AG09319 (cell line): ENCODE measurements around the gene GABRR2.
A peak's percentile ranks its signal among the peaks of the same experiment; 100 is the strongest.

ENCODE experiments used
- DNase-seq: peaks from one replicate; pipeline ENCODE4 v3.0.0-alpha.2; 2010; ENCODE audit warnings: low read depth; ENCODE audit errors: extremely low read depth
- TF ChIP-seq, protein P1 (sequence below): IDR thresholded peaks from 2 replicates; pipeline ENCODE4 v1.5.1; 2011; ENCODE audit warnings: low read depth, mild to moderate bottlenecking, inconsistent platforms, low read length, moderate library complexity

The GABRR2 gene

DNA sequence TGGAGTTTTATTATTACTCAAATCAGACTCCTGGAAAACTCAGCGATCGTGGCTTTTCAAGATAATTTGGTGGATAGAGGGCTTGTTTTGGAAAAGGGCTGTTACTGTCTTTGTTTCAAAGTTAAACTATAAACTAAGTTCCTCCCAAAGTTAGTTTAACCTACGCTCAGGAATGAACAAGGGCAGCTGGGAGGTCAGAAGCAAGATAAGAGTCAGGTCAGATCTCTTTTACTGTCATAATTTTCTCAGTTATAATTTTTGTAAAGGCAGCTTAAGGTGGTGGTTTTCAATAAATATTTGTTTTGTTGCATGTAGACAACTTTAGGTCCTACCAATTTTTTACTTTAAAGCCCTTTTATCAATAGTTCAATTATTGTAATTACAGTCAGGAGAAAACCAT, 9.2 kb upstream of the GABRR2 start:
- TF ChIP-seq, protein P1, sequence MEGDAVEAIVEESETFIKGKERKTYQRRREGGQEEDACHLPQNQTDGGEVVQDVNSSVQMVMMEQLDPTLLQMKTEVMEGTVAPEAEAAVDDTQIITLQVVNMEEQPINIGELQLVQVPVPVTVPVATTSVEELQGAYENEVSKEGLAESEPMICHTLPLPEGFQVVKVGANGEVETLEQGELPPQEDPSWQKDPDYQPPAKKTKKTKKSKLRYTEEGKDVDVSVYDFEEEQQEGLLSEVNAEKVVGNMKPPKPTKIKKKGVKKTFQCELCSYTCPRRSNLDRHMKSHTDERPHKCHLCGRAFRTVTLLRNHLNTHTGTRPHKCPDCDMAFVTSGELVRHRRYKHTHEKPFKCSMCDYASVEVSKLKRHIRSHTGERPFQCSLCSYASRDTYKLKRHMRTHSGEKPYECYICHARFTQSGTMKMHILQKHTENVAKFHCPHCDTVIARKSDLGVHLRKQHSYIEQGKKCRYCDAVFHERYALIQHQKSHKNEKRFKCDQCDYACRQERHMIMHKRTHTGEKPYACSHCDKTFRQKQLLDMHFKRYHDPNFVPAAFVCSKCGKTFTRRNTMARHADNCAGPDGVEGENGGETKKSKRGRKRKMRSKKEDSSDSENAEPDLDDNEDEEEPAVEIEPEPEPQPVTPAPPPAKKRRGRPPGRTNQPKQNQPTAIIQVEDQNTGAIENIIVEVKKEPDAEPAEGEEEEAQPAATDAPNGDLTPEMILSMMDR, result no peak
- no peak for DNase-seq

DNA sequence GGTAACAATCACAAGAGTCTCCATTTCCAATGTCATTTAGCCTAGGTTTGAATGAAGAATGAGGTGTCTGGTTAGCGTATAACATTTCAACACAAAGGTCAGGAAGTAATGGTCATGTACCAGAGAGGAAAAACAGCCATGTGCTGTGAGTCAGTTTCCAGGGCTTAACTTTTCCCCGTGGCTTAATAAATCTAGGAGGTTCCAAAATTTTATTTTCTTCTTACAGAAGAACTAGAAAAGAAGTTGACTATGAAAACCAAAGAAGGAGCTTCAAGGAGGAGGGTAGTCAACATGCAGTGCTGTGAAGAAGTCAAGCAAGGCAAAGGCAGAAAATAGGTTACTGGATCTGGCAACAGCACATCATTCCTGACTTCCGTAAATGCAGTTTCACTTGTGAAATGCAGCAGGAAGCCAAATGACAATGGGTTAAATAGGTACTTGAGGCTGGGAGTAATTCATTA, 8.4 kb upstream of the GABRR2 start:
- TF ChIP-seq, protein P1, result no peak
- no peak for DNase-seq

DNA sequence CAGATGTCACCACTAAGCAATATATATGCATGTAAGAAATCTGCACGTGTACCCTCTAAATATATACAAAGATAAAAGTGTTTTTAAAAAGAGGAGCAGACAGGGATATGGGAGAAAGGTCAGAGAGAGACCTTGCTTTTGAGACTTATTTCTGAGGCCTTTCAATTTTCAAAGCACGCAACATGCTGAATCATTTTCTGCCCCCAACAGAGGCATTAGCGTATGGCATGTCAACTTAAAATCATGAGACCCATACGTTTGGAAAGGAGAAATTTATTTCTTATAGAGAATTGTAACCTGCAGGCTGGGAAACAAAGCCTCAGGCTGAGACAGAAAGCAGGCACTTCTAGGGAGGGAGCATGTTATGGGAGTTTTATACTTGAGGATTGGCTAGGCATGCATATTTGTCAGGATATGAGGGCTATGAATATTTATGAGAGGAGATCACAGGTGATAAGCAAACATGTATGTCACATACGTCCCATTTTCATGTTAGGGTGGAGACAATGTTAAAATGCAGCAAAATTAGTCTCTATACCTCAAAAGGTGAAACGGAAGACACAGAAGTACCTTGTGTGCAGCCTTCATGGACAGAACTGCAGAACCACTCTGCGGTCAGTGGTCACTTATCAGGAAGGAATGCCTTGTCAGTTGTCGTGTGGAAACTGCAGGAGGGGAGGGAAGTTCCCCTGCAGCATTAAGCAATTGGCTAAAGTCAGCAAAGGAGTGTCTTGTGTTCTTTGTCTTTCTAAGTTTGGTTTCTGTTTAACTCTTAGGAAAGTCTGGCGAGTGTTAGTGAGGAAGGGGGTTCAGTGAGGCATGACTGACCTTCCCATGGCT, 6.3 kb upstream of the GABRR2 start:
- no peak for DNase-seq
- TF ChIP-seq, protein P1, result no peak

DNA sequence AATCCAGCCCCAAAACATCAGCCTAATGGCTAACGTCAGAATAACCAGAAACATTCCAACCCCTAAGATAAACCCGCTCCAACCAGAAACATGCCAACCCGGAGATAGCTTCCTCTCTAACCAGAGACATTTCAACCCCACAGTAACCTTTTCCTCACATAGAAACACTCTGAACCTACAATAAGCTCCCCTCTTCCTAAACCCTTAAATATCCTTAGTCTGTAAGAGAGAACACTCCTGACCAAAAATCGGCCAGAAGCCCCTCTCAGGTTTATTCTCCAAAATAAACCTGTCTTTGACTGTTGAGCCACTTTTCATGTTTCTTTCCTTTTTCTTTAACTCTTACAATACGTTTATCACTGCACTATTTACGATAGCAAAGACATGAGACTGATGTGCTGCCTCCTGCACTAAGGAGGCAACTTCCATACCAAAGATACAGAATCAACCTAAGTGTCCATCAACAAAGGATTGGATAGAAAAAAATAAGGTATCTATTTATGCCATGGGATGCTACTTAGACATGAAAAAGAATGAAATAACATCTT, 5.0 kb upstream of the GABRR2 start:
- TF ChIP-seq, protein P1, result no peak
- DNase-seq, result no peak

DNA sequence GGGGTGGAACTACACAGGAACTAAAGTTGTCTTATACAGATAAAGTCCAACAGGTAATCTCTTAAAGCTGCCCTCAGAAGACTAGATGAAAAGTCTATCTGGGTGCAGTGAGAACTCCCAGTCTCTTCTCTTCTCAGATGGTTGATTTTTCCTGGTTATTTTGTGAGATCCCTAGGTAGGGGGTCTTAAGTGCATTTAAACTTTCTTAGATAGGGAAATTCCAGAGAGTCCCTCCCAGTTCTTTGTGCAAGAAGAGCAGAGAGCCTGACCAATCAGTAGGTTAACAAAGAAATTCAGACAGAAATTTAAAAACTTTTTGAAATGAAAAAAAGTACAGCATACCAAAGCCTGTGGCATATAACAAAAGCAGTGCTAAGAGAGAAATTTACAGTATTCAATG, 2.0 kb upstream of the GABRR2 start:
- TF ChIP-seq, protein P1, result no peak
- no peak for DNase-seq

DNA sequence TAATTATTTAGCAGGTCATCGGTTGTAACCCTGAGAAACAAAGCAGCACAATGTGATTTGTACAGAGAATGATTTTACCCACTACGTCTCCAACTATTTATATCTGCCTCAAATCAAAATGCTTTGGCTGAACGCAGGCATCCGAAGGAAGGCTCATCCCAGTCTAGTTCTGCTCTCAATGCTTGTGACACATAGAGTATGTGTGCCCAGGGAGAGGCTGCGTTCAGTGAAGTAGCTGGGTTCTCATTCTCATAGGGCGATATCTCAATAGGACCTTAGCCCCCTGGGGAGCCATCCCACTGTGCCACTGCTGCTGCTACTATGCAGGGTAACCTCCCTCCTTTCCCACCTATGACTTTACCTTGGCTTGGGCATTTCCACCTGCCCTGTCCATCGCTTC, 407 bp downstream of the GABRR2 start:
- no peak for DNase-seq
- TF ChIP-seq, protein P1, result no peak

DNA sequence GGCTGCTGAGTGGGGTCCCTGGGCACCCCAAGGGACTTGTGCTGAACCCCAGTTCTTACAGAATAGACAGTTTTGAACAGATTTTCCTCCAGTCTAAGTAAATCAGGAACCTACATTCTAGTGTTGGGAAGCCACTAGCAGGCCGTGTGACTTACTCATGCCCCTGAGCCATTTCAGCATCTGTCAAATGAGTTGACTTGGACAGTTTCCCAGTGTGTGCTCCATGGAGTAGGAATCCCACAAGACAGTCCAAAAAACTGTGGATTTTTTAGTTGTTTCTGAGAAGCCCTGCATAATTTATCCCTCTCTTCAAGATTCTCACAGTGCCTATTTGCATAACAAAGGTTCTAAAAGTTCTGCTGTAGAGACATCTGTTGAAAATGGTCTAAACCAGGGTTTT, 2.1 kb downstream of the GABRR2 start:
- DNase-seq, result peak; percentile 71

More for the DNA sequence above, 2.1 kb downstream of the GABRR2 start:
- TF ChIP-seq, protein P1, result no peak
